GM18867 (cell line): Measurements from ENCODE around the gene ENPEP.
"Not testable (repeated sequence)": the region's sequence is repeated elsewhere in the genome, so short reads cannot be mapped to it uniquely, and the experiment has no call there.

Source experiments
- ATAC-seq: cut with Tn5 transposase; IDR thresholded peaks from one replicate; pipeline ENCODE4 v1.9.1; 2021; ENCODE audit warnings: mild to moderate bottlenecking, moderate library complexity; ENCODE audit not compliant: unreplicated experiment

ENPEP gene

DNA sequence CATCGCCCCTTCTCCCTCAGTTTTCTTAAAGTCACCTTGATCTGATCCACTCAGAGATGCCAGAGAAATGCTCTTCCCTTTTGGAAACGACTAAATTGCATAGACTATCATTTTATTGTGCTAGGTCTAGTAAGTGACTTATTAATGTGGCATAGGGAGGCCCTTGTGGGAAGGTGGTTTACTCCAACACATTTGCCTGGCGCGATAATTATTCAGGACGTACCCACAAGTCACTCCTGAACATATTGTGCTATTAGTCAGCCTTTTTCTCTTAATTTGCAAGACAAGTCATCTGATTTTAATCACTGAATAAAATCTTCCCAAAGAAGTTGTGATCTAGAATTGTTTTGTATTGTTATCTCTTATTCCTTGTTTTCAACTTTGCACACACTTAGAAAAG is 7.6 kb downstream of the ENPEP start:
- ATAC-seq = no peak

DNA sequence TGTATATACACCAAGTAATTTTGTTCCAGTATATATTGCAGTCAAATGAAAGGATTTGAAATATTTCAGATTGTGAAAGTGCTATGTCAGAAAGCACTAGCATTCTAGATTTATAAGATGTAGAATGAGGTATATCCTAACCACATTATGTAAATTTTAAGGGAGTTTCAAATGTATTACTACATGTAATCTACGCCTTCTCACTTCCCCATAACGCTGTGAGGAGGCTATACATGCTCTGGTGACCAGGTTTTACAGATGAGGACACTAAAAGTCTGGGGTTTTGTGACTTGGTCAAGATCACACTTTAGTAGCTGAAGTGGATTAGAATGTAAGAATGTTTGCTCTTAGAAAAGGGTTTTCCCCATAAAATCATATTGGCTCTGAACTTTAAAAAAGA is 8.1 kb downstream of the ENPEP start:
- ATAC-seq = peak; percentile 99

DNA sequence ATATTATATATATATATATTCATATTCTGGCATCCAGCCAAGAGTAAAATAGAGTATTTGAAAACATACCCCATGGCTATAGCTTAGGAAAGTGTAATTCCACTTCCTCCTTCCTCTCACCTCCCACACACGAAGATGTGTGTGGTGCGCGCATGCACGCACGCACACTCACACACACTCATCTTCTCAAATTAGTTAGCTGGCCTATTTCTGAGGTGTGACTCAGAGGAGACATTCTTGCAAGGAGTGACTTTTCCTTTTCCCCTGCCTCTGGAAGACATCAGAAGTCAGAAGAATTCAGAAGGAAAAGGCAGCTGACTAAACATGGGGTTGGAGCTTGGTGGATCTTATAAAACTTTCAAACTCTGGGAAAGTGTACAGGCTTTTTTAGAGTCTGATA is 8.8 kb downstream of the ENPEP start:
- ATAC-seq = no peak

DNA sequence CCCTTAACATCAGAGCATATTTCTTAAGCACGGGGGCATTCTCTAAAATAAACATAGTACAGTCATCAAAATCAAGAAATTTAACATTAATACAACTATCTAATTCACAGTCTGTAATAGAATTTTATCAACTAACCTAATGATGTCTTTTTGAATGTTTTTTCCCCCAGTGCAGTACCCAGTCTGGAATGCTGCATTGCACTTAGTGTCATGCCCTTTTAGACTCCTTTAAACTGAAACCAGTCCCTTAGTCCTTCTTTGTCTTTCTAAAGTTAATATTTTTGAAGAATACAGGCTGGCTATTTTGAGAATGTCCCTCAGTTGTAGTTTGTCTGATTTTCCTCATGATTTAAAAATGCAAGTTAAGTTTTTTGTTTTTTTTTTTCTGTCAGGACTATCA is 9.5 kb downstream of the ENPEP start:
- no peak for ATAC-seq

DNA sequence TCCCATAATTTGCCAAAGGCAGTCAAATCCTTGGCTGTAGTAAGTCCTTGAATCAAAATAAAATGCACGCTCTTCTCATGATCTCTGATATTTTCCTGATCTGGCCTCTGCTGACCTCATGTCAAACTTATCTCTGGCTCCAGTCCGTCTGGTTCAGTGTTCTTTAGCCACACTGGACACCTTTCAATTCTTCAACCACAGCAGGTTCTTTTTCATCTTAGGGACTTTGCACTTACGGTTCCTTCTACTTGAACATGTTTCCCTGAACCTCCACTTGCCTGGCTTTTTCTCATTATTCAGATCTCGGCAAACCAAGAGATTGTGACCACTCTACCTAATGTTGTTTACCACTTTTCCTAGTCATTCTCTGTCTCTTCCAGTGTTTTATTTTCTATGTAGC is 10.3 kb downstream of the ENPEP start:
- ATAC-seq = no peak

DNA sequence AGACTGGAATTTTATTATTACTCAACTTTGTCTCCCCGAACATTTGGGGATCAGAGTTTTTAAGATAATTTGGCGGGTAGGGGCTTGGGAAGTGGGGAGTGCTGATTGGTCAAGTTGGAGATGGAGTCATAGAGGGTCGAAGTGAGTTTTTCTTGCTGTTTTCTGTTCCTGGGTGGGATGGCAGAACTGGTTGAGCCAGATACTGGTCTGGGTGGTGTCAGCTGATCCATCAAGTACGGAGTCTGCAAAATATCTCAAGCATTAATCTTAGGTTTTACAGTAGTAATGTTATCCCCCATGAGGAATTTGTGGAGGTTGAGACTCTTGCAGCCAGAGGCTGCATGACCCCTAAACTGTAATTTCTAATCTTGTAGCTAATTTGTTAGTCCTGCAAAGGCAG is 10.9 kb downstream of the ENPEP start:
- ATAC-seq = not testable (repeated sequence)

DNA sequence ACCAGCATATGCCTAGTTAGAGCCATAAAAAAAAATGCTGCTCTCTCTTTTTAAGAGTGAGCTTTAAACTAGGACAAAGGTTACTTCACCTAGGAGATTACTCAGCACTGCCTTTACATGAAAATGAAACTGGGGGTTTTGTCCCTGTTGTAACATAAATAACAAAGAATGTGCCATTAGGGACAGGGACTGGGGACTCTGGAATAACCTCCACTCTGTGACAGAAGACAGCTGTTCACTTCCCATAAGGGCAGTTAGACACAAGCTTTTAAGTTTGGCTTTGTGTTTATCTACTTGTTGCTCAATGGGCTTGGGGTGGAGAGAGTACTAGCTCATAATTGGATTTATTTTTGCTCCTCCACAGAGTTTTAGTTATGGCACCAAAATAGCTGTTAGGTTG is 11.9 kb downstream of the ENPEP start:
- no peak for ATAC-seq

DNA sequence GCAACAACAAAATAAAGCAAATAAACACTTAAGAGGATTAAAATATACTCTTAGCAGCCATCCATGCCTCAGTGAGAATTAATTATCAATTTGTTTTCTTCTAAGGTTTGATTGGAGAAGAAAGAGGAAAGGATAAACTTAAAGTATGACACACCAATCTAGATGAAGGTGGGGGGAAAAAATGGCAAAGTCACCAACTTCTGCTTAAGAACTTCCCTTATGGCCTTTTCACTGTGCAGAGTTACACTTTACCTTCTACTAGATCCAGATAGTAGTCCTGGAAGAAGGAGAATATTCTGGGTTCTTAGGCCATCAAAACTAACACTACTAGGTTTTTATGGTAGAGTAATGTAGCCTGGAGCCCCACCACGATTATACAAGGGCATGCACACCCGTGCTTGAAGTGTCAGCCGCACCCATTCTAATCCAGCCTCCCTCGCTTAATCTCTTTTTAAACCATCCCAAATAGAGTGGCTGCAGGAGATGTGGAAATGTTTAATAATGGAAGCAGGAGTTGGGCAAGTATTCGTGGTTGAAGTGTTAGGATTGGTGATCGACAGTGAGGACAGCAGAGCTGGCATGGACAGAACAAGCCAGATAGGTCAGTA is 14.1 kb downstream of the ENPEP start:
- ATAC-seq = no peak

DNA sequence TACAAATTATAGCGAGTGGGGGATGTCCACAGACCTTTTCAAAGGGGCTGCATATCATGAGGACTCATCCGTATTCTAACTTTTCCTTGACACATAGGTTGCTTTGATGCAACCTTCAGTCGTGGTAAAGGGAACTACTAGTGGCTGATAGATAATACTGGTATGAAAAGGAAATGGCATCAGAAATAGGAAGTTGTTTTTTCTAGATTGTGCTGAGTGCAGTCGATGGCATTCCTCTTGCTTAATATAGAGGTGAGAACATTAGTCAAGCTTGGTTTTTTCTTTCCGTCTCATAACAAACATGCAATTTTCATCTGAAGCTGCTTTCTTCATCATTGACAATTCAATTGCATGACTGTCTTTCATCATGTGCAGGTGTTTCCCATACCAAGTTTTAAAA is 16.6 kb downstream of the ENPEP start:
- peak; percentile 81 for ATAC-seq

DNA sequence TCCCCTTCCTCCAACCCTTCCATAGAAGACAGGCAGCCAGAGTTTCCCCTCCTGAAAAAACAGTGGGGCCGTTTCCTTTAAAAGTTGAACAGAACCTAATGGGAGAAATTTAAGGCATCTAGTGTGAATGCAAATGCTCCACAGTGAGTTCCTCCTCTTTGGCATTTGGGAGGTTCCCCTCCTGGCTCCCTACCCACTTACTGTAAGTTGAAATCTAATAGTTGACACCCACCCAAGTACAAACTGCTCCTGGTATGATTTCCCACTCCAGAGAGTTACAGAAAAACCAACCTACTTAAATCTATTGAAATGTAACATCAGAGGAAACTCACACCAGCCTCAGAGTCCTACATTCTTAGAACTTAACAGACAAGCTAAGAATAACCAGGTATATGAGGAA is 17.6 kb downstream of the ENPEP start:
- ATAC-seq = no peak

DNA sequence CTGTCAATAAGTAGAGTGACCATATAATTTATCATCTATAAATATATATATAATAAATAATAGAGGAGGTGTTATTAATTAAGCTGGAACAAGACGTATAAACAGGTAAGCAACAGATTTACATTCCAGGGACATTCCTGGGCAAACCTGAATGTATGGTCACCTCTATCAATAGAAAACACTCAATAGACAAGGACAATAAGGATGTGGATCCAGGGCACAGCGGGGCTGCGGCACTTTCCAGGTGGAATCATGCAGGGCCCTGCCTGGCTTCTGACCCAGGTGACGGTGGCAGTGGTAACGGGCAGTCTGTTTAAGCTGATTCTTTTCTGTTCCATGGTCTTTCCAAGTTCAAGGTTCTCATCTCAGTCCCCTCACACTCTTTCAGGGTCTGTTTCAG is 22.5 kb downstream of the ENPEP start:
- no peak for ATAC-seq

DNA sequence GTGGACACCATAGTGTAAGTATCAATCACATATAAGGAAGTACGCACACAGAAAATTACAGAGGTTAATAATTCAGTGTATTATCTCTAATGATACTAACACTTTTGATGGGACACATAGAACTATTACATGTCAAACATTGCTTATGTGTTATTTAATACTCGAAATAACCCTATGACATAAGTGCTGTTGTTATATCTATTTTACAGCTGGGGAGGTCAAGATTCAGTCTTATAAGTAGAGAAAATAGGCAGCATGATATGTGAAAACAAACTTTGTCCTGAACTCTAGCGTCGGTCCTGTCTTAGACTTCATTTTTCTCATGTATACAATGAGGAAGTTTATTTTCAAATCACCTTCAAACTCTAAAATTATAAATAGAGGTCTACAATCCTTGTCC is 23.2 kb downstream of the ENPEP start:
- ATAC-seq = no peak

DNA sequence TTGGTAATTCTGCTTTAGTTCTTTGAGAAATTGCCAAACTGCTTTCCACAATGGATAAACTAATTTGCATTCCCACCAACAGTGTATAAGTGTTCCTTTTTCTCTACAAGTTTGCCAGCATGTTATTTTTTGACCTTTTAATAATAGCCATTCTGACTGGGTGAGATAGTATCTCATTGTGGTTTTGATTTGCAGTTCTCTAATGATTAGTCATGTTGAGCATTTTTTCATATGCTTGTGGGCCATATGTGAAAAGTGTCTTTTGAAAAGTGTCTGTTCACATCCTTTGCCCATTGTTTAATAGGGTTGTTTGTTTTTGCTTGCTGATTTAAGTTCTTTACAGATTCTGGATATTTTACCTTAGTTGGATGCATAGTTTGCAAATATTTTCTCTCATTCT is 25.9 kb downstream of the ENPEP start:
- no peak for ATAC-seq

DNA sequence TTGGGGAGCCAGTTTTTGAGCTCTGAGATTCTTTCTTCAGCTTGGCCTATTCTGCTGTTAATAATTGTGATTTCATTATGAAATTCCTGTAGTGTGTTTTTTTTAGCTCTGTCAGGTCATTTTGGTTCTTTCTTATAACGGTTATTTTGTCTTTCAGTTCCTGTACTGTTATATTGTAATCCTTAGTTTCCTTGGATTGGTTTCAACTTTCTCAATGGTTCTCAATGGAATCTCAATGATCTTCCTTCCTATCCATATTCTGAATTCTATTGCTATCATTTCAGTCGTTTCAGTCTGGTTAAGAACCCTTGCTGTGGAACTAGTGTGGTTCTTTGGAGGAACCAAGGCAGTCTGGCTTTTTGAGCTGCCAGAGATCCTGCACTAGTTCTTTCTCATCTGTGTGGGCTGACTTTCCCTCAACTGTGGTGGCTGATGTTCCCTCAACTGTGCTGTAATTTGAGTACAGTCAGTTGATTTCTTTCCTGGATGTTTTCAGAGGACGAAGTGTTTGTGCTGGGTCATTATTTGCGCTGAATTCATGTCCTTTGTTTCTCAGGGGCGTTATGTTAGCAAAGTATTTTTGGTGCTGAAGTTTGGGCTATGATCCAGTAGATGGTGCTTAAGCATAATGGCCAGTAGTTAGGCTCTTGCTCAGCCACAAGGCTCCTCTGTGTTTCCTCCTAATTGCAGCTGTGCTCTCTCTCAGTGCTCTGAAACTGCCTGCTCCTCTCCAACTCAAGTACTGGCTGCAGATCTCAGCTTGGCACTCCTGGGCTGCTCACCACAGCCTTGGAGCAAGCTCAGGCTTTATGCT is 27.5 kb downstream of the ENPEP start:
- ATAC-seq = peak; percentile 59

DNA sequence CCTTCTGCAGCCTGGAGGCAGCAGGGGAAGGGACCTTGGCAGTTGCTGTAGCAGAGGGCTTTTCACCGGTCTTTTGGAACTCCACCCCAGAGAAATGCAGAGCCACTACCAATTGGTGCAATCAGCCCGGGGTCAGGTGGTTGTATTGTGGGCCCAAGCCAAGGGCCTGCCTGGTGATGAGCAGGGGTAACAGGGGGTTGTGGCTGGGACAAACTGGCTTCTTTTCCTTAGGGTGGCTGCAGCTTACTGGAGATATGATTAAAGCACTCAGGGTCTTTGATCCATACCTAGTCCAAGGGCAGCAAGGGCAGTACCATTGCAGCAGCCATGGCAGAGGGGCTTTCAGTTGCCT is 28.1 kb downstream of the ENPEP start:
- ATAC-seq = no peak

DNA sequence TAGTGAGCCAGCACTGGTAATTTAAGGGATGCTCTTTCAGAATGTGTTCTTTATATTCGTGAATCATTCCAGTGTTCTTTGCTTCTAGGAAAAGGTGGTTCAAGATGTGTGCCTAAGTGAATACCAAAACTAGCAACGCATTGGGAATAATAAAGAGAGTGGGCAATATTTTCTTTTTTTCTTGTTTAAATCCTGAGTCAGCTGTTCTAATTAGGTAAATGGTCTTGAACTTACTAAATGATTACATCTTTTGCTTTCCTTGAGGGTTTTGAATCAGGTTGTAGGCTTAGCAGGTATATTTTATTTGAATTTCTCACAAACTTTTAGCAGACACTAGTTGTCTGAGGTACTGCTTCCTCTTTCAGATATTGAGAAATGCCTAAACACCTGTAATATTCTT is 29.5 kb downstream of the ENPEP start:
- no peak for ATAC-seq

DNA sequence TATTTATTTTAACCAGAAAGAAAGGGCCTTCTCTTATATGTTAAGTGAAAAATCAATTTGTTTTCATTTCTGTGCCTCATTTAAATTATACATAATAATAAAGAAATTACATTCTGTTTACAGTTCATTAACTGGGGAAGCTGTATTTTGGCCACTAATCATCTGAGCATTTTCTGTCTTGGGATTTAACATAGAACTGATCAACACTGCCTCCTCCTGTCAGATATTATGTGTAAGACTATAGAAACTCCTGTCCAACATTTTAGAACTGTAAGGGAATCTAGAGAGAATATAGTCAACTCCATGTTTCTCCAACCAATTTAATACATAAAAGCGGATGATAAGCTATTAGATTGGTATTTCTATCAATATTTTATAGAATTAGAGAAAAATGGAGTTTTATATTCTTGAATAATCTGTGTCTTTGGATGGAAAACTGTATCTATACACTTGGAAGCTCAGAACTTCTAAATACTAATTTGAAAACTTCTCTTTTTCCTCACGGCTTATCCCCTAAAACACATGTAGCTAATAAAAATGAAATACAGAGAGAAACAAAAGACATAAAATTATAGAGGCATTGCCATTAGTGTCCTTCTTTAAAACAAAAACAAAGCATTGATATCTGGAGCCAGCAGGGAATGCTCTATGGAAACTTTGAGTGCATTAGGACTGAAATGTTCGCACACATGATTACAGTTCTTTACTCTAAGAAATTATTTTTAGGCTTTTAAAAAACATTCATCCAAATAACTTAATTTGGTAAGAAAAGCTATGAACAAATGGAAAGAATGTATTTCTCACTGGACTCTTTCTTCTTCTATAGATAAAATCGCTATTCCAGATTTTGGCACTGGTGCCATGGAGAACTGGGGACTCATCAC is 33.1 kb downstream of the ENPEP start:
- no peak for ATAC-seq

DNA sequence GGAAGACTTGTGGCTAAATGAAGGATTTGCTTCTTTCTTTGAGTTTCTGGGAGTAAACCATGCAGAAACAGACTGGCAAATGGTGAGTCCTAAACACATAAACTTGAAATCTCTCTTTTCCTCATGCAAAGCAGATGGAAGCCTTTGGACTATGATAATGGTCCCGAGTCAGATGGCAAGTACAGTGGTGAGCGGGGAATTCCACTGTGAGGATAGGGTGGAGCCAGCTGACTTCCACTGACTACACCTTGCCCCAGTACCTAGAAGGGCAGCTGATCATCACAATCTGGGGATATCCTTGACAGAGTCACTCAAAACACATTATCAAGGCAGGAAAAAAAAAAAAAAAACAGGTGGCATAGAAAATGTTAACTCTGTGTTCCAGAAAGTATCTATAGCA is 34.3 kb downstream of the ENPEP start:
- ATAC-seq = no peak

DNA sequence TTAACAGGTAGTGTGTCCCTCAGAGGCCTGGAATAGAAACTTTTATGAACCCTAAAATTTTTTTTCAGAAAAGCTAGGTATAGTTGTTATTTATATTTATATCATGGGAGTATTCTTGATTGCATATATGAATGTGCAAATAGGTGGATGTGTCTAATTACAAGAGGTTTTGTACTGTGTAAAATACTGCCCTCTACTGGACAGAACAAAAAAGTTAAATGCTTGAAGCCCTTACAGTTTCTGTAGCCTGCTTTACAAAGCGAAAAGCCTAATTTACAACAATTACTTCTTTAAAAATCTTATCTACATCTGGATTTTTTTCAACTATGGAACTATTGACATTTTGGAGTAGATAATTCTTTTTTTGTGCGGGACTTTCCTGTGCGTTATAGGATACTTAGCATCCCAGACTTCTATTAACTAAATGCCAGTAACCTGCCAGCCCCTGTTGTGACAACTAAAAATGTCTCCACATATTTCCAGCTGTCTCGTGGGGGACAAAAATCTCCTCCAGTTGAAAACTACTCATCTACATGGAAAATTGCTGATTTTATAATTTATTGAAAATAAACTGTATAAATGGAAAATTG is 35.1 kb downstream of the ENPEP start:
- peak; percentile 71 for ATAC-seq

DNA sequence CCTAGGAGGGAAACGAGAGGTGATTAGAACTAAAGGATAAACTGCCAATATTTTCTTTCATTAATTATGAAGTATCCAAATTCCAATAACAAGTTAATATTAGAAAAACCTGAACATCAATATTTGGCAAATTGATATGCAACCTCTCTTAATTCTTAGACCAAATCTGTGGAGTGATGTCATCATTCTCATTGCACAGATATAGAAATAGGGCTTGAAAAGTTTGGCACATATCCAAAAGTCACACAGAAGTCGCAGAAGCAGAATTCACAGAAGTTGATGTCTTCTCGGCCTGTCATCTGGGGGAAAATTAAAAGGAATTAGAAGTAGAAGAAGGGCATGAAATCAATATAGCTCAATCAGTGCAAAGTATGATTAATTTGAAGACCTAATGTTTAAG is 36.9 kb downstream of the ENPEP start:
- no peak for ATAC-seq

DNA sequence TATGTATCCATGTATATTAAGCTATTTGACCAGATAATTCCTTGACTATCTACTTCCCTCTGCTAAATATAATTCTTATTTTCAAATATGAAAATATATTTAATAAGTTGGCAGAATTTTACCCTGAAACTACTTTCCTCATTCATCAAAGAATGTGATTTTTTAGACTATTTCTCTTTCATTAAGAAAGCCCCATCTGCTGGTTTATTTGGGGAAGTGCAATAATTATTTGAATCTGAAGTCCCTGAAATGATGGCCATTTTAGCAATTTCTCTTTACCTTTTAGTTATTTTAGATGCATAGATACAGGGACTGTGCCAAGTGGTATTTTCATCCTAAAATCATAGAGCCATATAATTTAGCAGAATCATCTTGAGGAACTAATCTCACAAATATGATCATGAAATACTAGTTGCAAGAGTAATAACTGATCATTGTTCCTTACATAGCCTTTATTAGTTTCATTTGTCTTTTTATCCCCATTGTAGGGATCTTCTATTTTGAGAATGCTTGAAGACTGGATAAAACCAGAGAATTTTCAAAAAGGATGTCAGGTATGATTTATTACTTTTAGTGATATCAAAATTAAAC is 39.0 kb downstream of the ENPEP start:
- ATAC-seq = no peak
